ENCODE data around the gene HSD17B2.

DNA sequence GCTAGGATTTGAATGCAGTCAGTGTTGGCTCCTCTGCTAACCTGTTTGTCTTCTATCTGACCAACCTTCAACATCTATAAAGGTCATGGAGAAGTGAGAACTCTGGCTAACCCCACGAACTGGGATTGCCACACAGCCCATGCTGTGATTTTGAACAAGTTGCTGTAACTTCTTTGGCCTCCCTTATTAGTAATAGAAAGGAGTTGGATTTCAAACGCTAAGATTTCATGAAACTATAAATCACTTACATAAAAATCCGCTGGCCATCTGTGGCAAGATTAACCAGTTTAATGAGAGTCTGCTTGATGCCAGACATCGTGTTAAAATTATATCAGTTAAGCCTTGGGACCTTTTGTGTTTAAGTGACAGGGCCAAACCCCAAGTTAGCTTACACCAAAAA, 53.4 kb downstream of the HSD17B2 start:
- TF ChIP-seq CEBPB (IDR thresholded peaks at IDR 0.05; ENCODE audit: low read depth), result no peak
- TF ChIP-seq, protein P1, sequence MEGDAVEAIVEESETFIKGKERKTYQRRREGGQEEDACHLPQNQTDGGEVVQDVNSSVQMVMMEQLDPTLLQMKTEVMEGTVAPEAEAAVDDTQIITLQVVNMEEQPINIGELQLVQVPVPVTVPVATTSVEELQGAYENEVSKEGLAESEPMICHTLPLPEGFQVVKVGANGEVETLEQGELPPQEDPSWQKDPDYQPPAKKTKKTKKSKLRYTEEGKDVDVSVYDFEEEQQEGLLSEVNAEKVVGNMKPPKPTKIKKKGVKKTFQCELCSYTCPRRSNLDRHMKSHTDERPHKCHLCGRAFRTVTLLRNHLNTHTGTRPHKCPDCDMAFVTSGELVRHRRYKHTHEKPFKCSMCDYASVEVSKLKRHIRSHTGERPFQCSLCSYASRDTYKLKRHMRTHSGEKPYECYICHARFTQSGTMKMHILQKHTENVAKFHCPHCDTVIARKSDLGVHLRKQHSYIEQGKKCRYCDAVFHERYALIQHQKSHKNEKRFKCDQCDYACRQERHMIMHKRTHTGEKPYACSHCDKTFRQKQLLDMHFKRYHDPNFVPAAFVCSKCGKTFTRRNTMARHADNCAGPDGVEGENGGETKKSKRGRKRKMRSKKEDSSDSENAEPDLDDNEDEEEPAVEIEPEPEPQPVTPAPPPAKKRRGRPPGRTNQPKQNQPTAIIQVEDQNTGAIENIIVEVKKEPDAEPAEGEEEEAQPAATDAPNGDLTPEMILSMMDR (IDR thresholded peaks at IDR 0.05 in 2 of 3, conservative IDR thresholded peaks at IDR 0.05 in 1 of 3; ENCODE audit: borderline replicate concordance in 1 of 3, insufficient read depth in 1 of 3, low read depth in 2 of 3, low read length in 2 of 3), result no peak
- TF ChIP-seq RAD21 (IDR thresholded peaks at IDR 0.05; ENCODE audit: low read depth), result no peak
- TF ChIP-seq, protein P2, sequence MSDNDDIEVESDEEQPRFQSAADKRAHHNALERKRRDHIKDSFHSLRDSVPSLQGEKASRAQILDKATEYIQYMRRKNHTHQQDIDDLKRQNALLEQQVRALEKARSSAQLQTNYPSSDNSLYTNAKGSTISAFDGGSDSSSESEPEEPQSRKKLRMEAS (IDR thresholded peaks at IDR 0.05), result no peak
- no peak for TF ChIP-seq POLR2A (IDR thresholded peaks at IDR 0.05; ENCODE audit: borderline replicate concordance, extremely low read depth, insufficient read depth, insufficient read length)
- no peak for TF ChIP-seq POLR2AphosphoS5 (IDR thresholded peaks at IDR 0.05; ENCODE audit: low read depth, low read length)
- TF ChIP-seq, protein P3, sequence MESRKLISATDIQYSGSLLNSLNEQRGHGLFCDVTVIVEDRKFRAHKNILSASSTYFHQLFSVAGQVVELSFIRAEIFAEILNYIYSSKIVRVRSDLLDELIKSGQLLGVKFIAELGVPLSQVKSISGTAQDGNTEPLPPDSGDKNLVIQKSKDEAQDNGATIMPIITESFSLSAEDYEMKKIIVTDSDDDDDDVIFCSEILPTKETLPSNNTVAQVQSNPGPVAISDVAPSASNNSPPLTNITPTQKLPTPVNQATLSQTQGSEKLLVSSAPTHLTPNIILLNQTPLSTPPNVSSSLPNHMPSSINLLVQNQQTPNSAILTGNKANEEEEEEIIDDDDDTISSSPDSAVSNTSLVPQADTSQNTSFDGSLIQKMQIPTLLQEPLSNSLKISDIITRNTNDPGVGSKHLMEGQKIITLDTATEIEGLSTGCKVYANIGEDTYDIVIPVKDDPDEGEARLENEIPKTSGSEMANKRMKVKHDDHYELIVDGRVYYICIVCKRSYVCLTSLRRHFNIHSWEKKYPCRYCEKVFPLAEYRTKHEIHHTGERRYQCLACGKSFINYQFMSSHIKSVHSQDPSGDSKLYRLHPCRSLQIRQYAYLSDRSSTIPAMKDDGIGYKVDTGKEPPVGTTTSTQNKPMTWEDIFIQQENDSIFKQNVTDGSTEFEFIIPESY (IDR thresholded peaks at IDR 0.05; ENCODE audit: extremely low read depth, insufficient replicate concordance, low read length), result no peak
- TF ChIP-seq, protein P4, sequence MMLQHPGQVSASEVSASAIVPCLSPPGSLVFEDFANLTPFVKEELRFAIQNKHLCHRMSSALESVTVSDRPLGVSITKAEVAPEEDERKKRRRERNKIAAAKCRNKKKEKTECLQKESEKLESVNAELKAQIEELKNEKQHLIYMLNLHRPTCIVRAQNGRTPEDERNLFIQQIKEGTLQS (IDR thresholded peaks at IDR 0.05), result no peak
- no peak for TF ChIP-seq SRF (IDR thresholded peaks at IDR 0.05; ENCODE audit: low read depth)
- TF ChIP-seq EZH2phosphoT487 (IDR thresholded peaks at IDR 0.05; ENCODE audit: borderline replicate concordance), result no peak
